ENCODE results near the gene CLDN9. TPM values are rescaled to one million over a fixed set of nuclear protein-coding genes. Genes with fewer than 3 reads are reported as not detected.

Gene CLDN9
- total and polyA plus RNA-seq, 2 donors = 0.04 TPM; not detected in 1

DNA sequence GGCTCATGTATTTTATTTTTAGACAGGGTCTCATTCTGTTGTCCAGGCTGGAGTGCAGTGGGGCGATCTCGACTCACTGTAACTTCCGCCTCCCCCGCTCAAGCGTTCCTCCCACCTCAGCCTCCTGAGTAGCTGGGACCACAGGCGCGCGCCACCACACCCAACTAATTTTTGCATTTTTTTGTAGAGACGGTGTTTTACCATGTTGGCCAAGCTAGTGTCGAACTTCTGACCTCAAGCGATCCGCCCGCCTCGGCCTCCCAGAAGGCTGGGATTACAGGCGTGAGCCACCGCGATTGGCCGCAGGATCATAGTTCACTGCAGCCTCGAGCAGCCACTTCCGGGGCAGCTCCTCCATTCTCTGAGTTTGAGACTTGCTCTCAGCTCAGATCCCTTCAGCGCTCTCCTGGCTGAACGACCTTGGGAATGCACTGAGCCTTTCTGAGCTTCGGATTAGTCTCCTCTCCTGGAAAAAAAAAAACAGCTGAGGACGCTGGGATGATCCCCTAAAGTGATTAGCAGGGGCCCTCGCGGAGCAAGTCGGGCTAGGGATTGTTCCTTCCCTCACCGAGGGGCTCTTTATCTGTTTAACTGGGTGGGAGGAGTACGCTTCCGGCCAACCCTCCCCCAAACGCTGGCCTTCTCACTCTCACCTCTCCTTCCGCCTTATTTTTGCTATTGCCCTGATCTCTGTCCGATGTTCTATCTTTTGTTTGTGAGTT lies 31.4 kb upstream of the CLDN9 start:
- 40% methylated on average over 33 of the region's 33 CpGs for WGBS
- Histone ChIP-seq H3K4me3 (ENCODE audit: low read depth, low read length) (no peak overlapping the region), H3K27ac (ENCODE audit: low read depth) (no peak overlapping the region), H3K36me3 (ENCODE audit: insufficient read depth) (no peaks in the 10 kb centered on the region), H3K4me1 (ENCODE audit: insufficient read depth) (no peaks in the 10 kb centered on the region)
- DNase-seq (ENCODE audit: extremely low spot score) = no peak

DNA sequence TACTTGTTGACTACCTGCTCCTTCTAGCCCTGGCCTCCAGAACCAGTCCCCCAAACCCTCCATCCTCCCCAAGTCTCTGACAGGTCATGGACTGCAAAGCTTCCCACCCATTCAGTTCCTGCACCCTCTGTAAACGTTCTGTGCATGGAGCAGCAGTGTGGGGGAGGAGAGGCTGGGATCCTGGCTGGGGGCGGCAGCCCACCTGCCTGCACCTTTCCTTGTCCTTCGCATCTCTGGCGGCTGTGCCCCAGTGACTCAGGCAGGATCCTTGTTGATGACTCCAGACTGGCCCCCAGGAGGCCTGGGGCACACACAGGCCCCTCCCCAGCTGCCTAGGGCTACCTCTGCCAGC lies 30.8 kb upstream of the CLDN9 start:
- Histone ChIP-seq H3K4me1 (ENCODE audit: insufficient read depth) (no peaks in the 10 kb centered on the region), H3K4me3 (ENCODE audit: low read depth, low read length) (no peak overlapping the region), H3K27ac (ENCODE audit: low read depth) (no peak overlapping the region), H3K36me3 (ENCODE audit: insufficient read depth) (no peaks in the 10 kb centered on the region)
- 71% methylated on average over 4 of the region's 4 CpGs for WGBS
- no peak for DNase-seq (ENCODE audit: extremely low spot score)

DNA sequence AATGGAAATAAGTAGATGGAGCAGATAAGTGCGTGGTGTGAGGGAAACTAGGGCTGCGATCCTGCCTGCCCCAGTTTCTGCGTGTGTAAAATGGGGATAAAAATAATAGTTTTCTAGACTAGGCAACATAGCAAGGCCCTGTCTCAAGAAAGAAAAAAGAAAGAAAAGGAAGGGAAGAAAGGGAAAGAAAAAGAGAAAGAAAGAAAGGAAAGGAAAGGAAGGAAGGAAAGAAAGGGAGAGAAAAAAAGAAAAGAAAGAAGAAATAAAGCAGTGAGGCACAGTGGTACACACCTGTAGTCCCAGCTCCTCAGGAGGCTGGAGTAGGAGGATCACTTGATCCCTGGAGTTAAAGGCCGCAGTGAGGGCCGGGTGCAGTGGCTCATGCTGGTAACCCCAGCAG lies 30.3 kb upstream of the CLDN9 start:
- H3K36me3 ChIP-seq (ENCODE audit: insufficient read depth) = no peaks in the 10 kb centered on the region
- no peak overlapping the region for H3K27ac ChIP-seq (ENCODE audit: low read depth)
- H3K4me3 ChIP-seq (ENCODE audit: low read depth, low read length) = no peak overlapping the region
- no peaks in the 10 kb centered on the region for H3K4me1 ChIP-seq (ENCODE audit: insufficient read depth)
- DNase-seq (ENCODE audit: extremely low spot score) = no peak
- 83% methylated on average over 5 of the region's 5 CpGs for WGBS

DNA sequence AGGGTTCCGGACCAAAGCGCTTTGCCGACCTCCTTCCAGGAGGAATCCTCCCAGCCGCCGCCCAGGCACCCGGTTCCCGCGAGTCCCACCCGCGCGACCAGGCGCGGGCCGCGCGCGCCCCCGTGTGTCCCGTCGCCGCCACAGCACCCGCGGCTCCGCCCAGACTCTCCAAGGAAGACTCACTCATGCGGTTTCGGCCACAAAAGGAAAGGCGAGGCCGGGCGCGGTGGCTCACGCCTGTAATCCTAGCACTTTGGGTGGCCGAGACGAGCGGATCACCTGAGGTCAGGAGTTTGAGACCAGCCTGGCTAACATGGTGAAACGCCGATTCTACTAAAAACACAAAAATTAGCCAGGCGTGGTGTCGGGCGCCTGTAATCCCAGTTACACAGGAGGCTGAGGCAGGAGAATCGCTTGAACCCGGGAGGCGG lies 29.0 kb upstream of the CLDN9 start:
- DNase-seq (ENCODE audit: extremely low spot score) = no peak
- Histone ChIP-seq H3K27ac (ENCODE audit: low read depth) (no peak overlapping the region), H3K4me3 (ENCODE audit: low read depth, low read length) (no peak overlapping the region), H3K4me1 (ENCODE audit: insufficient read depth) (no peaks in the 10 kb centered on the region), H3K36me3 (ENCODE audit: insufficient read depth) (no peaks in the 10 kb centered on the region)
- WGBS = 10% methylated on average over 42 of the region's 42 CpGs

DNA sequence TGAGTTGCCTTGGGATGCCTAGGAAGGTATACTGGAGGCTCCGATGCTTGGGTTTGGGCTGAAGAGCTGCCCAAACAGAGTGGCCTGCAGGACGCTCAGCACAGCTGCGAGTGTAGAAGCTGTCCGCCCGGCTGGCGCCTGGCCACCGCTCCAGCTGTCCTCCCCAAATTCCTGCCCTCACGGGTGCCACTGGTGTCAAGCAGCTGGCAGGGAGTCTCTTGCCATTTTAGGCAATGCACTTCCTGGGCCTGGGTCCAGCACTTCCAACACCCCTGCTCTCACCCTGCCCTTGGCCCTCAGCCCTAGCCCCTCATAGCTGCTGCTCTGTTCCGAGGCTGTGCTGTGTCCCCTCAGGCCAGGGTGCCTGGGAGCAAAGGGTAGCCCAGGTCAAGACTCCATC lies 27.3 kb upstream of the CLDN9 start:
- Histone ChIP-seq H3K36me3 (ENCODE audit: insufficient read depth) (no peaks in the 10 kb centered on the region), H3K4me3 (ENCODE audit: low read depth, low read length) (no peak overlapping the region), H3K27ac (ENCODE audit: low read depth) (no peak overlapping the region), H3K4me1 (ENCODE audit: insufficient read depth) (no peaks in the 10 kb centered on the region)
- 52% methylated on average over 9 of the region's 9 CpGs for WGBS
- no peak for DNase-seq (ENCODE audit: extremely low spot score)

DNA sequence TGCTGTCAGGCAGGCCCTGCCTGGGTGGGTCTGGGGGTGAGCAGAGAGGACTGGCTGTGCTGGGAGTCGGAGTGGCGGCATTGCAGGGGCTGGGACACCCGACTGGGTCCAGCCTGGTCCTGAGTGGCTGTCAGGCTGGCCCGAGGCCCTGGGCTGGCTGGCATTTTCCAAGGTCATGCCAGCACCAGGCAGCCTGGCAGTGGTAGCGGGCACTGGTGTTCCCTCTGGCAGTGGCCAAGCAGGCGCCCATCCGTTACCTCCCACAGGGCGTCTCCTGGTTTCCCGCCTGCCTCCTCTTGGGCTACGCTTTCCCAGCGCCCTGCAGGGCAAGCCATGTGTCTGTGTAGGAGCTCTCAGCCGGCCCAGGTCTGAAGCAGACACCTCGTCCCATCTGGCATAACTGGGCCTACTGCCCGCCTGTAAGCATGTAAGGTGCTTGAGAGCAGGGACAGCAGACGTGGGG lies 26.8 kb upstream of the CLDN9 start:
- H3K27ac ChIP-seq (ENCODE audit: low read depth) = no peak overlapping the region
- WGBS = 86% methylated on average over 15 of the region's 15 CpGs
- no peak overlapping the region for H3K4me3 ChIP-seq (ENCODE audit: low read depth, low read length)
- no peaks in the 10 kb centered on the region for H3K36me3 ChIP-seq (ENCODE audit: insufficient read depth)
- H3K4me1 ChIP-seq (ENCODE audit: insufficient read depth) = no peaks in the 10 kb centered on the region
- no peak for DNase-seq (ENCODE audit: extremely low spot score)

DNA sequence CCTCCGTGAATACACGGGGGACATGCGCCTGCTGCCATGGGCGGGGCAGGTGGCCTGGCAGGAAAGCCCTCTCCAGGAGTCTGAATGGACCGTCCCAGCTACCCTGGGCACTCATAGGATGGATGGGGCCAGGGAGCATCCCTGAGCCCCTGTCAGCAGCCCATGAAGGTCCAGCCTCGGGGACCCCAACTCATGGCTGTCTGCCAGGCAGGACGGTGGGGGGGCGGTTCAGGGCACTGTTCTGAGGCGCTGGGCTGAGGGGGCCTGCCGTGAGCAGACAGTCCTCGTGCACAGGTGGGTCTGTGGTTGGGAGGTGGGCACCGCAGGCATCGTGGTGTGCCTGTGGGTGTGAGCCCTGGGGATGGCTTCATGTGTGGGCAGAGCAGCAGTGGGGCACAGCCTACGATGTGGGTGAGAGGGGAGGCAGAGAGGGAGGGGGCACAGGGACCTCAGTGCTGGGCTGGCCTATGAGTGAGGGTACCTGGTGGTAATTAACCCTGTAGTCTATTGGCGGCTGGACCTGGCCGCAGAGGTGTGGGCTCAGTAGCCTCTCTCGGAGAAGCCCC lies 26.0 kb upstream of the CLDN9 start:
- DNase-seq (ENCODE audit: extremely low spot score) = no peak
- H3K4me1 ChIP-seq (ENCODE audit: insufficient read depth) = no peaks in the 10 kb centered on the region
- H3K27ac ChIP-seq (ENCODE audit: low read depth) = no peak overlapping the region
- no peak overlapping the region for H3K4me3 ChIP-seq (ENCODE audit: low read depth, low read length)
- 73% methylated on average over 17 of the region's 17 CpGs for WGBS
- no peaks in the 10 kb centered on the region for H3K36me3 ChIP-seq (ENCODE audit: insufficient read depth)

DNA sequence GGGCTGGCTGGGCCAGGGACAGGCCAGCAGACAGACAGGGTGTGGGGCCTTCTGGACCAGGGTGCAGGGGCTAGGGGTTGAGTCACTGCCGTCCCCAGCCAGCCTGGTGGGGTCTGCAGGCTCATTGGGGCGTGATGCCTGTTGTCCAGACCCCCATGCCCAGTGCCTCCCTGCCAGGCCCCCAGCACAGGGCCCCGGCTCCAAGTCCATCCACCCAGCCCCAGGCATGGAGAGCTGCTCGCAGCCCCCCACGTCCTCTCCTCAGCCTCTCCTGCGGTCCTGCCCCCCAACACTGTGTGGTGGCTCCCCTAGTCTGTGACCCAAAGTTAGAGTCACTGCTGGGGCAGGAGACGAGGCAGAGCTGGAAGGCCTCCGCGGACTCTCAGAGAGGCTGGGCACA lies 25.4 kb upstream of the CLDN9 start:
- Histone ChIP-seq H3K4me1 (ENCODE audit: insufficient read depth) (no peaks in the 10 kb centered on the region), H3K27ac (ENCODE audit: low read depth) (no peak overlapping the region), H3K36me3 (ENCODE audit: insufficient read depth) (no peaks in the 10 kb centered on the region), H3K4me3 (ENCODE audit: low read depth, low read length) (no peak overlapping the region)
- 78% methylated on average over 9 of the region's 9 CpGs for WGBS
- DNase-seq (ENCODE audit: extremely low spot score) = no peak

DNA sequence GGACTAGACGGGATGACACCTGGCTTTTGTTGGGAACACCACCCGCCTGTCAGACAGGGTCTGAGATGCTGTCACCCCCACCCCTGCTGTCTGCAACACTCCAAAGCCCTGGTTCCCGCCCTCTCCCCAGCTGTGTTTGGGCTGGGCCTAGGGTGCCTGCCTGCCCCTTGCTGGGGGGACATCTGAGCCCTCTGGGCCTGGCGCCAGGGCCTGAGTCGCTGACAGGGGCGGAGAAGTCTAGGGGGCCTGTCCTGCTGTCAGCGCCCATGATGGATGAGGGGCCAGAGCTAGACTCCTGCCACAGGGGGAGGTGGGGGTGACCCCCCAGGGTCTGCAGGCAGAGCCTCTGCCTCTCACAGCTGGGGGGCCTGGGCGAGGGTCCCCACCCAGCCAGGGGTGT lies 24.9 kb upstream of the CLDN9 start:
- Histone ChIP-seq H3K27ac (ENCODE audit: low read depth) (no peak overlapping the region), H3K4me3 (ENCODE audit: low read depth, low read length) (no peak overlapping the region), H3K36me3 (ENCODE audit: insufficient read depth) (no peaks in the 10 kb centered on the region), H3K4me1 (ENCODE audit: insufficient read depth) (no peaks in the 10 kb centered on the region)
- 48% methylated on average over 8 of the region's 8 CpGs for WGBS
- DNase-seq (ENCODE audit: extremely low spot score) = no peak

DNA sequence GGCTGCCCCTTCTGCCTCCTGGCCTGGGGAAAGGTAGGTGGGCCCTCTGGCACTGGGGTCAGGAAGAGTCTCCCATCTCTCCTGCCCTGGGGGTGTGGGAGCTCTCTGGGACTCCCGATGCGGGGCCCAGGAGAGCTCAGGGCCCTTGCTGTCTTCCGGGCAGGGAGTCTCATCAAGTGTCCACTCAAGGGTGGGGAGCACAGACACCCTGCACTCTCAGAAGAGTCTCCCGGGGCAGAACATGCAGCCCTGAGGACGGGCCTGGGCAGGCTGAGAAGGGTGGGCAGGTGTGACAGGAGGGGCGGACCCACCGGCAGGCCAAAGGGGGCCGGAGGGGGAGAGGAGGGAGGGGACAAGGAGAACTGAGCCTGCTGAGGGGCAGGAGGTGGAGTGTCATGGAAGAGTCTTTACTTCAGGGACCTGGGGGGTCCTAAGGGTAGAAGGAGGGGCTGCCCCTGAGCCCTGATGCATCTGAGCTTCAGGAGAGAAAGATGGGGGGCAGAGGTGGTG lies 24.1 kb upstream of the CLDN9 start:
- WGBS = 60% methylated on average over 8 of the region's 8 CpGs
- Histone ChIP-seq H3K36me3 (ENCODE audit: insufficient read depth) (no peaks in the 10 kb centered on the region), H3K4me3 (ENCODE audit: low read depth, low read length) (no peak overlapping the region), H3K4me1 (ENCODE audit: insufficient read depth) (no peaks in the 10 kb centered on the region), H3K27ac (ENCODE audit: low read depth) (no peak overlapping the region)
- DNase-seq (ENCODE audit: extremely low spot score) = no peak

DNA sequence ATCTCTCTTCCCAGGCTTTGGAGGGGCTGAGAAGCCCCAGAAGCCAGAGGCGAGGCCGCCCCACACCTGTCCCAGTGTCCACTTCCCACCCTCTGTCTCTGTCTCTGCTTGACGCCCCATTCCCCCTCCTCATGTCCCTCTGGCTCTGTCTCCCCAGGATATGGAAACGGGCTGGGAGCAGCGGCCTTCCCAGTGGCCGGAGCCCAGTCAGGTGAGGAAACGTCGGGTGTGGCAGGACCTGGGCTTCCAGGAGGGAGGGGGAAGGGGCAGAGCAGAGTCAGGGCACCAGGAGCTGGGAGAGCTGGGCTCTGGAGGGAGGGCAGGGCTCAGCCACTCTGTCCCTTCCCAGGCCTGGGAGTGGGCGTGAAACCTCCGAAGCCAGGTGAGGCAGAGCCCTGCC lies 21.8 kb upstream of the CLDN9 start:
- Histone ChIP-seq H3K27ac (ENCODE audit: low read depth) (no peak overlapping the region), H3K4me3 (ENCODE audit: low read depth, low read length) (no peak overlapping the region), H3K36me3 (ENCODE audit: insufficient read depth) (no peaks in the 10 kb centered on the region), H3K4me1 (ENCODE audit: insufficient read depth) (no peaks in the 10 kb centered on the region)
- no peak for DNase-seq (ENCODE audit: extremely low spot score)
- 68% methylated on average over 10 of the region's 10 CpGs for WGBS

DNA sequence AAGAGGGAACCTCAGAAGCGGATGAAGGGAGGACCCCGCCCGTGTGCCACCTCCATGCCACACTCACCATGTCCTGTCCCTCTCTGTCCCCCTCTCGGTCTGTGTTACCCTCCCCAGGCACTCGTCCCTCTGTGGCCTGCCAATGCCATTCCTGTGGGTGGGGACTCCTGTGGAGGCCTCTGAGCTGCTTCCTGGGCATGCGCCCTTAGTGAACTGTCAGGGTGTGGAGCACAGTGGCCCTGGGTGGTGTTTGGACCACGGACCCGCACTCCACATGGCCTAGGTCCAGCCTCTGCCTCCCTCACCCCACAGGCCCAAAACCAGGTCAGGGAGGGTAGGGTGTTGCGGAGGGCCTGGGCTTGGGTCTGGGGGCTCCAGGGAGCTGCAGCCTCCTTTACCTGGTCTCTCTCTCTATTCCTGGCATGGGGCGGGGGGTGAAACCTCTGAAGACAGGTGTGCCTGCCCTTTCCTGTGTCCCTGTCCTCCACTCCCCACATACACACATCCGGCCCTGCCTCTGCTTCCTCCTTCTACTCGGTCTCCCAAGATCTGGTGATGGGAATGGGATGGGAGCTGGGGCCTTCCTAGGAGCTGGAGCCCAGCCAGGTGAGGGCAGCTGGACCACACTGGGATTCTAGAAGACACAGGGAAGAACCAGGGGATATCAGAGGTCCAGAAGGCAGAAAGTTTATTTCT lies 21.0 kb upstream of the CLDN9 start:
- Histone ChIP-seq H3K4me1 (ENCODE audit: insufficient read depth) (no peaks in the 10 kb centered on the region), H3K27ac (ENCODE audit: low read depth) (no peak overlapping the region), H3K36me3 (ENCODE audit: insufficient read depth) (no peaks in the 10 kb centered on the region), H3K4me3 (ENCODE audit: low read depth, low read length) (no peak overlapping the region)
- DNase-seq (ENCODE audit: extremely low spot score) = no peak
- WGBS = 87% methylated on average over 12 of the region's 12 CpGs

DNA sequence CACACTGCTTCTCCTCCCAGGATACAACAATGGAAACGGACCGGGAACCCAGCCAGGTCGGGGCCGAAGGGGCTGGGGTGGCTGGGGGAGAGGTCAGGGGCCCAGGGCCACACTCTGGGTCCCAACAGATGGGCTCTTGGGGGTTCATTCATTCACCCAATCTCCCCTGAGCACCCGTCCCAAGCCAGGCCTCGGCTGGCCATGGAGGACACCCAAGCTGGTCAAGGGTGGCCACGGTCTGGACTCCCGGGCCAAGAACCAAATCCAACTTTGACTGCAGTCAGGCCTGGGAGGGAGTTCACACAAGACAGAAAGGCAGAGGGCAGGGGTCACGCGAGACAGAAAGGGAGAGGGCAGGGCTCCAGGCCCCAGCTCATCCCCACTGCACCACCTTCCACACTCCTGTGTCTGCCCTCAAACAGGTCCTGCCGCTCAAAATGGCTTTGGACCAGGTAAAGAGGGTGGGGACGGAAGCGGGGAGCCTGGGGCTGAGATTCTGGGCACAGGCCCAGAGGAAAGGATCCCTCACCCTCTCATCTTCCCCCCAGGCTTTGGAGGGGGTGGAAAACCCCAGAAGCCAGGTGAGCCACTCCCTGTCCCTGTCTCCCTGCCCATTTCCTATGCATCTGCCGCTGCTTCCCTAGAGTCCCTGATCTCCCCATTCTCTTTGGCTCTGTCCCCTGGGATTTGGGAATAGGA lies 20.2 kb upstream of the CLDN9 start:
- Histone ChIP-seq H3K4me3 (ENCODE audit: low read depth, low read length) (no peak overlapping the region), H3K36me3 (ENCODE audit: insufficient read depth) (no peaks in the 10 kb centered on the region), H3K4me1 (ENCODE audit: insufficient read depth) (no peaks in the 10 kb centered on the region), H3K27ac (ENCODE audit: low read depth) (no peak overlapping the region)
- DNase-seq (ENCODE audit: extremely low spot score) = no peak
- 84% methylated on average over 14 of the region's 14 CpGs for WGBS

All from urinary bladder (tissue), 4 donors.